Testis (tissue), 3 donors: Measurements from ENCODE around the gene TMEM267. TPM values are rescaled to one million over a fixed set of nuclear protein-coding genes. Genes with fewer than 3 reads are reported as not detected.
"Not testable (repeated sequence)": the region's sequence is repeated elsewhere in the genome, so short reads cannot be mapped to it uniquely, and the experiment has no call there.

Experiments used
- DNase-seq: peaks from one replicate; pipeline ENCODE4 v3.0.0-alpha.2; 2019
- H3K27ac ChIP-seq, 2 donors: fragments of 200-600 bp; sonication (generic); one replicate each; pipeline ENCODE4 v1.5.1; 2019
- H3K27me3 ChIP-seq: fragments of 200-600 bp; sonication (generic); one replicate; pipeline ENCODE4 v1.5.1; 2019
- H3K36me3 ChIP-seq: fragments of 200-600 bp; sonication (generic); one replicate; pipeline ENCODE4 v1.5.1; 2017; ENCODE audit warnings: low read depth; ENCODE audit errors: missing control alignments
- H3K4me1 ChIP-seq: fragments of 200-600 bp; sonication (generic); one replicate; pipeline ENCODE4 v1.5.1; 2019
- H3K4me3 ChIP-seq, 2 donors: fragments of 200-600 bp; sonication (generic); one replicate each; pipeline ENCODE4 v1.5.1; 2017 to 2019
- H3K9me3 ChIP-seq: fragments of 200-600 bp; sonication (generic); one replicate; pipeline ENCODE4 v1.5.1; 2017
- CTCF ChIP-seq, 3 experiments: fragments of 450-650 bp in 2 of 3; fragments of 200-600 bp in 1 of 3; sonication (generic) in 1 of 3; IDR thresholded peaks; one replicate each; pipeline ENCODE4 v1.5.1; 2016 to 2019; ENCODE audit warnings: antibody characterized with exemption in 3 of 3, mild to moderate bottlenecking in 2 of 3, moderate library complexity in 1 of 3
- POLR2A ChIP-seq: fragments of 450-650 bp; IDR thresholded peaks from one replicate; pipeline ENCODE4 v1.6.1; 2017; ENCODE audit warnings: antibody characterized with exemption, mild to moderate bottlenecking, moderate library complexity
- WGBS, 2 donors: methylation state at CpG; one replicate each; pipeline ENCODE4 v1.1.5; 2018; 5-methylcytosine and 5-hydroxymethylcytosine counted together
- intact Hi-C: fragments of 100-400 bp; cut with DNase I; formaldehyde crosslinking; loops from one replicate; pipeline ENCODE4 v1.15.1; 2023; ENCODE audit warnings: low total_unique reads
- polyA plus RNA-seq: library from polyadenylated mRNA; stranded (reverse); fragments of 350-450 nt; fragmentation: Illumina TruSeq; extraction: RNeasy Lipid Tissue Mini Kit (QIAGEN cat#74804); gene quantifications from one replicate; pipeline ENCODE4 v1.2.3, GENCODE V29; 2014; ENCODE audit warnings: low read depth, low replicate concordance; ENCODE audit not compliant: insufficient read depth
- total RNA-seq, 2 donors: library from RNA; depleted of rRNA; stranded (reverse); fragments of >200 nt; gene quantifications; one replicate each; pipeline ENCODE4 v1.2.3, GENCODE V29; 2016

Gene TMEM267
- total and polyA plus RNA-seq, 3 donors from 2014 or later, result 8.1 to 21.0 (median 8.3) TPM

- H3K27ac ChIP-seq, result peak overlapping the region; percentile 88 to 91
- H3K4me1 ChIP-seq, result peaks cover 5% of the 10 kb centered on the region
- DNase-seq, result no peak
- TF ChIP-seq CTCF (IDR thresholded peaks at IDR 0.05) (no peak), POLR2A (no peak)
- H3K36me3 ChIP-seq, result no peaks in the 10 kb centered on the region
- intact Hi-C loops, result no loop called here
- no peaks in the 10 kb centered on the region for H3K9me3 ChIP-seq
- peak overlapping the region; percentile 62 to 67 for H3K4me3 ChIP-seq
- no peaks in the 10 kb centered on the region for H3K27me3 ChIP-seq
- 8 to 14% methylated on average over 1 of the region's 1 CpG for WGBS, 2 donors
Measured at GRCh38 chr5:43515678-43516048, 32.0 kb upstream of the TMEM267 start.

- intact Hi-C loops, result no loop called here
- WGBS, 2 donors, result 0 to 1% methylated on average over 31 to 33 of the region's 35 CpGs
- TF ChIP-seq POLR2A (peak; percentile 69), CTCF (IDR thresholded peaks at IDR 0.05) (no peak)
Measured at GRCh38 chr5:43514816-43515677, 31.4 kb upstream of the TMEM267 start, which contains the start of gene C5orf34. Gene C5orf34 (minus strand): TSS chr5:43515148. CDS start chr5:43509339, 5,809 bp downstream.

GRCh38 chr5:43514471-43514815, 30.8 kb upstream of the TMEM267 start:
- DNase-seq, result peak; percentile 21
- peaks cover 5% of the 10 kb centered on the region for H3K4me1 ChIP-seq
- H3K9me3 ChIP-seq, result no peaks in the 10 kb centered on the region
- H3K27ac ChIP-seq, result peak overlapping the region; percentile 88 to 91
- no peak for TF ChIP-seq CTCF (IDR thresholded peaks at IDR 0.05)
- H3K27me3 ChIP-seq, result no peaks in the 10 kb centered on the region
- intact Hi-C loops, result no loop called here
- no peaks in the 10 kb centered on the region for H3K36me3 ChIP-seq
- WGBS, 2 donors, result 2 to 3% methylated on average over 6 of the region's 6 CpGs
- peak overlapping the region; percentile 62 to 67 for H3K4me3 ChIP-seq

More at GRCh38 chr5:43514816-43515677, 31.4 kb upstream of the TMEM267 start, which contains the start of gene C5orf34:
- H3K4me3 ChIP-seq, result peak within 1 kb of the TSS; percentile 62 to 67
- peak within 1 kb of the TSS; percentile 88 to 91 for H3K27ac ChIP-seq
- peaks cover 5% of the 10 kb centered on the region for H3K4me1 ChIP-seq
- H3K27me3 ChIP-seq, result no peaks in the 10 kb centered on the region
- no peaks in the 10 kb centered on the region for H3K9me3 ChIP-seq
- DNase-seq, result peak; percentile 99
- H3K36me3 ChIP-seq, result no peaks in the 10 kb centered on the region

GRCh38 chr5:43514025-43514424, 30.4 kb upstream of the TMEM267 start:
- 11 to 15% methylated on average over 4 of the region's 4 CpGs for WGBS, 2 donors
- peak overlapping the region; percentile 62 to 67 for H3K4me3 ChIP-seq
- TF ChIP-seq POLR2A, result no peak
- no peak for TF ChIP-seq CTCF (IDR thresholded peaks at IDR 0.05)
- H3K9me3 ChIP-seq, result no peaks in the 10 kb centered on the region
- H3K27me3 ChIP-seq, result no peaks in the 10 kb centered on the region
- H3K36me3 ChIP-seq, result no peaks in the 10 kb centered on the region
- intact Hi-C loops, result no loop called here
- no peak for DNase-seq
- H3K4me1 ChIP-seq, result peaks cover 5% of the 10 kb centered on the region
- H3K27ac ChIP-seq, result peak overlapping the region; percentile 88 to 91

- H3K27me3 ChIP-seq, H3K9me3 ChIP-seq, DNase-seq, intact Hi-C loops, H3K27ac ChIP-seq, H3K4me3 ChIP-seq, H3K36me3 ChIP-seq, H3K4me1 ChIP-seq: not testable (repeated sequence)
- 96% methylated on average over 29 of the region's 36 CpGs; no CpG with 5 or more reads in 1 of the 2 donors for WGBS, 2 donors
Measured at GRCh38 chr5:43511062-43511461, 27.4 kb upstream of the TMEM267 start.
